Lung (tissue), 12 donors: Measurements from ENCODE around the gene ERBB3. TPM values are rescaled to one million over a fixed set of nuclear protein-coding genes. Genes with fewer than 3 reads are reported as not detected.

Experiments used
- ATAC-seq: fragments of 200-7000 bp; cut with Tn5 transposase; one replicate; pipeline ENCODE4 v1.9.1; 2020; ENCODE audit warnings: moderate number of reproducible peaks; ENCODE audit not compliant: insufficient read depth, low FRiP score
- DNase-seq, 3 donors: peaks; one replicate each; pipeline ENCODE4 v3.0.0-alpha.2; 2013 to 2017
- H3K27ac ChIP-seq, 2 donors: one replicate each; pipeline ENCODE4 v1.5.1; 2013; ENCODE audit warnings: mild to moderate bottlenecking in 2 of 2, moderate library complexity in 2 of 2, control low read depth in 1 of 2, inconsistent platforms in 1 of 2, low read depth in 1 of 2, low read length in 1 of 2
- H3K27me3 ChIP-seq, 3 donors: one replicate each; pipeline ENCODE4 v1.5.1; 2013; ENCODE audit warnings: low read length in 2 of 3; ENCODE audit not compliant: control insufficient read depth in 3 of 3, insufficient read depth in 3 of 3
- H3K36me3 ChIP-seq, 4 donors: one replicate each; pipeline ENCODE4 v1.5.1; 2013; ENCODE audit warnings: low read length in 4 of 4, mild to moderate bottlenecking in 1 of 4, moderate library complexity in 1 of 4; ENCODE audit not compliant: control insufficient read depth in 4 of 4, insufficient read depth in 4 of 4
- H3K4me1 ChIP-seq, 5 donors: one replicate each; pipeline ENCODE4 v1.5.1; 2013; ENCODE audit warnings: low read length in 5 of 5, mild to moderate bottlenecking in 2 of 5, moderate library complexity in 1 of 5; ENCODE audit not compliant: control insufficient read depth in 5 of 5, insufficient read depth in 5 of 5
- H3K4me3 ChIP-seq: one replicate; pipeline ENCODE4 v1.5.1; 2013; ENCODE audit warnings: mild to moderate bottlenecking, control low read depth, moderate library complexity
- H3K9ac ChIP-seq, 2 donors: one replicate each; pipeline ENCODE4 v1.5.1; 2013; ENCODE audit warnings: low read length in 2 of 2, control low read depth in 1 of 2; ENCODE audit not compliant: insufficient read depth in 1 of 2
- H3K9me3 ChIP-seq, 4 donors: one replicate each; pipeline ENCODE4 v1.5.1; 2013; ENCODE audit warnings: low read length in 3 of 4, mild to moderate bottlenecking in 1 of 4, moderate library complexity in 1 of 4; ENCODE audit not compliant: control insufficient read depth in 4 of 4, insufficient read depth in 3 of 4
- CTCF ChIP-seq: IDR thresholded peaks from 2 replicates; pipeline ENCODE4 v1.5.1; 2012; ENCODE audit warnings: mild to moderate bottlenecking; ENCODE audit errors: control extremely low read depth, extremely low read depth
- WGBS, 2 donors: extraction: QIAGEN DNeasy Blood & Tissue Kit; methylation state at CpG; one replicate each; pipeline ENCODE4 v1.1.7; 2013; 5-methylcytosine and 5-hydroxymethylcytosine counted together
- polyA plus RNA-seq, 2 donors: library from polyadenylated mRNA; stranded (reverse); fragments of 200-250 nt; gene quantifications; one replicate each; pipeline ENCODE4 v1.2.1, GENCODE V29; 2013
- total RNA-seq, 2 donors: library from RNA; depleted of rRNA in 1 of 2; stranded (reverse); fragments of >200 nt in 1 of 2; gene quantifications; one replicate each; pipeline ENCODE4 v1.2.1, GENCODE V29; 2014 to 2021
- donor health status: control.
- donor health status: control.
- donor health status: Bipolar disorder and iron deficiency.
- donor health status: healthy.
- donor health status: DM: yes; HTN: yes; CAD: no.

Gene ERBB3
- total and polyA plus RNA-seq, 4 donors: 31.4 to 191 (median 60.1) TPM

GRCh38 chr12:56145217-56145616 is 65.3 kb downstream of the ERBB3 start:
- H3K27me3 ChIP-seq: no peaks in the 10 kb centered on the region
- H3K27ac ChIP-seq: no peak overlapping the region
- DNase-seq: no peak
- no peak for TF ChIP-seq CTCF
- ATAC-seq: no peak
- WGBS, 2 donors: 91 to 93% methylated on average over 3 of the region's 3 CpGs
- no peaks in the 10 kb centered on the region for H3K9me3 ChIP-seq
- H3K36me3 ChIP-seq: peaks cover 17 to 31% (median 28%) of the 10 kb centered on the region in 4 donors
- H3K4me1 ChIP-seq: peaks cover 0 to 15% (median 5%) of the 10 kb centered on the region in 5 donors
- H3K4me3 ChIP-seq: no peak overlapping the region
- H3K9ac ChIP-seq: no peak overlapping the region

- no peak overlapping the region for H3K4me3 ChIP-seq
- no peak for ATAC-seq
- DNase-seq: peak; percentile 81 to 92 (median 88)
- H3K4me1 ChIP-seq: peaks cover 4 to 25% (median 7%) of the 10 kb centered on the region in 5 donors
- H3K36me3 ChIP-seq: peaks cover 17 to 23% (median 20%) of the 10 kb centered on the region in 4 donors
- H3K27ac ChIP-seq: peak overlapping the region in 1 of 2 donors; percentile 43
- no peak for TF ChIP-seq CTCF
- no peak overlapping the region for H3K9ac ChIP-seq
- H3K27me3 ChIP-seq: no peaks in the 10 kb centered on the region
- 64 to 70% methylated on average over 13 of the region's 13 CpGs for WGBS, 2 donors
- H3K9me3 ChIP-seq: no peaks in the 10 kb centered on the region
Observed at GRCh38 chr12:56146492-56147460, 66.8 kb downstream of the ERBB3 start.

DNA sequence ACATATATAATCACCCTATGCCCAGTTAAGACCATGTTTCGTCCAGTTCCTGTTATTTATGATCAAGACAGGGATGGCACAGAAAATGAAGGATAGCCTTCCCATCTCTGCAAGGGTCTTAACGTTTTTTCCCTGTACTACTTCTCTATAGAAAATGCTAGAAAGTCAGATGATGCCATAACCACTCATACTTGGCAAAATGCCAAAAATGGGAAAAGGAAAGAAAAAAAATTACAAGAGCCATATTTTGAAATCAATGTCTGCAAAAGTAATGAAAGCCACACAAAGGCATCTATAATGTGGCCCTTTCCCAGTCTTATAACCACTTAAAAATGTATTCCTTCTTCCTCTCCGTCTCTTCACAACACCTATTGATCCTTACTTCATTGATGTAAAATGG is 70.6 kb downstream of the ERBB3 start:
- Histone ChIP-seq H3K4me3 (no peak overlapping the region), H3K9me3 (no peaks in the 10 kb centered on the region), H3K27ac (no peak overlapping the region), H3K27me3 (no peaks in the 10 kb centered on the region), H3K4me1 (peaks cover 9 to 39% (median 16%) of the 10 kb centered on the region in 5 donors), H3K9ac (peak overlapping the region in 1 of 2 donors; percentile 33), H3K36me3 (peaks cover 0 to 7% (median 2%) of the 10 kb centered on the region in 4 donors)
- DNase-seq: peak in 2 of 3 donors; percentile 43 to 66
- ATAC-seq: no peak
- WGBS, 2 donors: 41 to 59% methylated on average over 3 of the region's 3 CpGs
- TF ChIP-seq CTCF: no peak
